ENCODE measurements around the gene PRPS1L1.

Gene PRPS1L1

GRCh38 chr7:17988858-17989257 lies 38.8 kb downstream of the PRPS1L1 start:
- no peak for ATAC-seq
- TF ChIP-seq RARB (CRISPR knock-in tag; IDR thresholded peaks at IDR 0.05): no peak

GRCh38 chr7:17988141-17988540 lies 39.5 kb downstream of the PRPS1L1 start:
- TF ChIP-seq ZFP30 (CRISPR knock-in tag; IDR thresholded peaks at IDR 0.05) (no peak), TCF4 (CRISPR knock-in tag; IDR thresholded peaks at IDR 0.05; ENCODE audit: borderline replicate concordance) (no peak), GLIS3 (CRISPR knock-in tag; IDR thresholded peaks at IDR 0.05) (no peak), ZFP3 (CRISPR knock-in tag; IDR thresholded peaks at IDR 0.05) (no peak), TSHZ2 (CRISPR knock-in tag; IDR thresholded peaks at IDR 0.05) (no peak), ZC3H10 (CRISPR knock-in tag; IDR thresholded peaks at IDR 0.05) (no peak), ESRRG (CRISPR knock-in tag; IDR thresholded peaks at IDR 0.05) (no peak), ARNTL (CRISPR knock-in tag; IDR thresholded peaks at IDR 0.05; ENCODE audit: borderline replicate concordance, low read depth) (no peak)

GRCh38 chr7:17986851-17987250 lies 40.8 kb downstream of the PRPS1L1 start:
- TF ChIP-seq ZFP3 (CRISPR knock-in tag; IDR thresholded peaks at IDR 0.05): no peak
- no peak for TF ChIP-seq ZFP30 (CRISPR knock-in tag; IDR thresholded peaks at IDR 0.05)
- no peak for TF ChIP-seq TCF4 (CRISPR knock-in tag; IDR thresholded peaks at IDR 0.05; ENCODE audit: borderline replicate concordance)
- no peak for TF ChIP-seq GLIS3 (CRISPR knock-in tag; IDR thresholded peaks at IDR 0.05)
- TF ChIP-seq CSRNP3 (CRISPR knock-in tag; IDR thresholded peaks at IDR 0.05): no peak
- TF ChIP-seq PATZ1 (CRISPR knock-in tag; IDR thresholded peaks at IDR 0.05; ENCODE audit: borderline replicate concordance): no peak
- no peak for TF ChIP-seq PPARA (CRISPR knock-in tag; IDR thresholded peaks at IDR 0.05; ENCODE audit: borderline replicate concordance)
- TF ChIP-seq TSHZ2 (CRISPR knock-in tag; IDR thresholded peaks at IDR 0.05): no peak
- no peak for TF ChIP-seq OSR1 (CRISPR knock-in tag; IDR thresholded peaks at IDR 0.05)
- no peak for TF ChIP-seq SNAI2 (CRISPR knock-in tag; IDR thresholded peaks at IDR 0.05)
- no peak for TF ChIP-seq ARNTL (CRISPR knock-in tag; IDR thresholded peaks at IDR 0.05; ENCODE audit: borderline replicate concordance, low read depth)
- no peak for TF ChIP-seq ISL1 (CRISPR knock-in tag; IDR thresholded peaks at IDR 0.05)
- TF ChIP-seq ZNF8 (CRISPR knock-in tag; IDR thresholded peaks at IDR 0.05): no peak
- TF ChIP-seq CREB5 (CRISPR knock-in tag; IDR thresholded peaks at IDR 0.05; ENCODE audit: low read depth): no peak
- no peak for TF ChIP-seq TOX (CRISPR knock-in tag; IDR thresholded peaks at IDR 0.05; ENCODE audit: borderline replicate concordance)
- no peak for TF ChIP-seq CSDC2 (CRISPR knock-in tag; IDR thresholded peaks at IDR 0.05)
- no peak for TF ChIP-seq RARB (CRISPR knock-in tag; IDR thresholded peaks at IDR 0.05)
- TF ChIP-seq POU6F1 (CRISPR knock-in tag; IDR thresholded peaks at IDR 0.05; ENCODE audit: borderline replicate concordance, low read depth): no peak
- no peak for TF ChIP-seq ZNF70 (CRISPR knock-in tag; IDR thresholded peaks at IDR 0.05)
- peak; percentile 85 for ATAC-seq

More at GRCh38 chr7:17988141-17988540, 39.5 kb downstream of the PRPS1L1 start:
- no peak for ATAC-seq
